Measurements from ENCODE around the gene CADM4.
A peak's percentile ranks its signal among the peaks of the same experiment; 100 is the strongest.
"Not testable (repeated sequence)": the region's sequence is repeated elsewhere in the genome, so short reads cannot be mapped to it uniquely, and the experiment has no call there.

The CADM4 gene

GRCh38 chr19:43606569-43607229, 33.0 kb downstream of the CADM4 start:
- no peak for DNase-seq (ENCODE audit: low read depth)

- DNase-seq (ENCODE audit: low read depth): no peak
These were observed 33.6 kb downstream of the CADM4 start for GRCh38 chr19:43605875-43606568.

DNA sequence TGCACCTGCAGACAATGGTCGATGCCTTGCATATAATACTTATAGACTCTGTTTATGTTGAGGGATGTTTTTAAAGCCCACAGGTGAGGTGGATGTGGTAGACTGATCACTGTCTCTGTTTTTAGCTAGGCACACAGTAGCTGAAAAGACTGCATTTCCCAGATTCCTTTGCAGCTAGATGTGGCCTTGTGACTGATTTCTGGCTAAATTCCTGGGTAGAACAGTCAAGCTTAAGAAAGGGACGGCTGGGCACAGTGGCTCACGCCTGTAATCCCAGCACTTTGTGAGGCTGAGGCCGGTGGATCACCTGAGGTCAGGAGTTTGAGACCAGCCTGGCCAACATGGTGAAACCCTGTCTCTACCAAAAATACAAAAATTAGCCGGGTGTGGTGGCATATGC, 39.3 kb downstream of the CADM4 start:
- DNase-seq (ENCODE audit: low read depth): not testable (repeated sequence)

DNA sequence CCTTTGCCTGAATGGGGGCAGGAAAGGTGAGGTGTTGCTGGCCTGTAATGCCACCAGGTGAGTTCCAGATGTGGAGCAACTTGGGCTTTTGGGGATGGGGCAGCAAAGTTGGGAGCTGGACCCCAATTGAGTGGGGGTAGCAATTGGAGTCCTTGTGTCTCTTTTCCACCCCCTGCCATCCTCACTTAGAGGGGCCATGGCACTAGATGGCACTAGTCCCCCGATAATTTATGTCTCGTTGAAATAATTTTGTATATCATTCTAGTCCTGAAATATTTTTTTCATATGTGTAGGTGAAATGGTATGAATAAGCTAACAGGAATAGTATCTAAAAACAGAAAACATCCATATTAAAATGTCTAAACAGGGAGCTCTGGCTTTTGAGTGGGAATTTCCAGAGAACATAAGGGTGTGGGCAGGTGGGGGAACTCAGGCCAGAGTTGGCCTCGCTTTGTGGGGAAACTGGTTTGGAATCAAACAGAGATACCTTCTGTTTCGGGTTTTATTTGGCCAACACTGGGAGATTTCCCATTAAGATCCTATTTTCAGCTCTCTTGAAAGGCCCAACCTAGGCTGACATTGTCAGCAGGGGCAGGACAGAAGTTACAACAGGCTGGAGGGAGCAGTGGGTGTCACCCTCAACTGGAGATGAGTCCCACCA, 39.9 kb downstream of the CADM4 start:
- no peak for DNase-seq (ENCODE audit: low read depth)

- no peak for DNase-seq (ENCODE audit: low read depth)
These were observed 41.0 kb downstream of the CADM4 start for GRCh38 chr19:43598445-43599240.

- no peak for DNase-seq (ENCODE audit: low read depth)
These were observed 41.8 kb downstream of the CADM4 start for GRCh38 chr19:43597876-43598275.

GRCh38 chr19:43596842-43597461, 42.7 kb downstream of the CADM4 start:
- DNase-seq (ENCODE audit: low read depth): no peak

GRCh38 chr19:43595999-43596841, 43.4 kb downstream of the CADM4 start, which contains the start of the genes IRGQ and ZNF576:
Gene IRGQ (minus strand): TSS chr19:43596134. CDS start chr19:43595338, 796 bp downstream.
Gene ZNF576 (plus strand): TSS chr19:43596595. CDS start chr19:43597109, 514 bp downstream.
- DNase-seq (ENCODE audit: low read depth): peak; percentile 100

DNA sequence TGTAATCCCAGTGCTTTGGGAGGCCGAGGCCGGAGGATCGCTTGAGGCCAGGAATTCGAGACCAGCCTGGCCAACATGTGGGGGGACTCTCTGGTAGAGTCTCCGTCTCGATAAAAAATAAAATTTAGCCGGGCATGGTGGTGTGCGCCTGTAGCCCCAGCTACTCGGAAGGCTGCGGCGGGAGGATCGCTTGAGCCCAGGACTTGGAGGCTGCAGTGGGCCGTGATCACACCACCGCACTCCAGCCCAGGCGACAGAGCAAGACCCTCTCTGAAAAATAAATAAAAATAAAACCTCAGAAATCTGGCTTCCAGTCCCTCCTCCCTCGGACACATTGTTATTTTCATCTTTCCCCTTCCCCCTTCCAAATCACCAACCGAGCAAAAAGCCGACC, 44.0 kb downstream of the CADM4 start:
- no peak for DNase-seq (ENCODE audit: low read depth)

DNA sequence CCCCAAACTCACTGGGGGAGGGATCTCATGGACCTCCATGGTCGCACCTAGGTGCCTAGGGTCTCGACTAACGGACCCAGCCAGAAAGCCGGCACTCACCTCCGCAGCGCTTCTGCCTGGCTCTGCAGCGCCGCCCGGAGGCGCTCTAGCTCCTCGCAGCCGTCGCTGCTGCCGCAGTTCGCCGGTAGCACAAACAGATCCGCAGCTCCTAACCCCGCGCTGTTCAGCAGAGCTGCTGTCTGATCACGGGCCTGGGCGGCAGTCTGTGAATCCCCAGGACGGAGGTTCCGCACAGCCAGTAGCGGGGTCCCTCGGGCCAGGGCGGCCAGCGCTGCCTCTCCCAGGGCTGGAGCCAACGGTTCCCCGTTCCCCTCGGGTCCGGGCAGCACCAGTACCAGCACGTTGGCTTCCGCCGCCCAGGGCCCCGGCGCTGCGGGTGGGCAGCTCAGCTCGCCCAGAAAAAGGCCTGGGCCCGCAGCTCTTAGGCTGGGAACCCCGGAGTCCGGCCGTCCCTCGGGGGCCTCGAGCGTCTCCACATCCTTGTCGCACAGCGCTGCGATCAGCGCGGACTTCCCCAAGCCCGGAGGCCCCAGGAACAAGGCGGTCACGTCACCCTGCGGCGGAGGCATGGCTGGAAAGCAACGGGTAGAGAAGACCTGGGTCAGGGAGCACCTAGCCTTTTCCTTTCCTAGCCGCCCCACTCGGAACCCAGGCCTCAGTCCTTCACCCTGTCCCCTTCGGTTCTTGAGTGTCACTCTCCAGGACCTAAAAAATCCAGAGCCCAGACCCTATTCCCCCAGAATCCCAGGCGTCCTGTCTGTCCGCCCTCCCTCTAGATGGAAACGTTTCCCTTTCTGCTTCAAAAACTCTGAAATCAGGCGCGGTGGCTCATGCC, 44.7 kb downstream of the CADM4 start:
- DNase-seq (ENCODE audit: low read depth): peak; percentile 48

DNA sequence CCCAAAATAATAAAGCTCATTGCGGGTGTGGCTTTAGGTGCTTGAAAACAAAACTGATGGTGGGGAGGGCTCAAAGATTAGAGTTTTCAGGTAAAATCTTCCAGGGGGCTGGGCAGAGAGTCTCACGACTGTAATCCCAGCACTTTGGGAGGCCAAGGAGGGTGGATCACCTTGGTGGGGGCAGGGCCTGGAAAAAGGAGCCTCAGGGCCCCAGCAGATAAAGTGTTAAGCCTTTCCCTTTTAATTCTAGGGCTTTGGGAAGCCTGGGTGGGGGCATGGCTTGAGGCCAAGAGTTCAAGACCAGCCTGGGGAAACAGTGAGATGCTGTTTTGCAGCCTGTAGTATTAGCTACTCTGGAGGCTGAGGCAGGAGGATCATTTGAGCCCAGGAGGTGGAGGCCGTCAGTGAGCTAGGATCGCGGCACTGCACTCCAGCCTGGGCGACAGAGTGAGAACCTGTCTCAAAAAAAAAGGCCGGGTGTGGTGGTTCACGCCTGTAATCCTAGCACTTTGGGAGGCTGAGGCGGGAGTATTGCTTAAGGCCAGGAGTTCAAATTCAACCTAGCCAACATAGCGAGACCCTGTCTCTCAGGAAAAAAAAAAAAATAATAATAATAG, 45.5 kb downstream of the CADM4 start:
- no peak for DNase-seq (ENCODE audit: low read depth)

DNA sequence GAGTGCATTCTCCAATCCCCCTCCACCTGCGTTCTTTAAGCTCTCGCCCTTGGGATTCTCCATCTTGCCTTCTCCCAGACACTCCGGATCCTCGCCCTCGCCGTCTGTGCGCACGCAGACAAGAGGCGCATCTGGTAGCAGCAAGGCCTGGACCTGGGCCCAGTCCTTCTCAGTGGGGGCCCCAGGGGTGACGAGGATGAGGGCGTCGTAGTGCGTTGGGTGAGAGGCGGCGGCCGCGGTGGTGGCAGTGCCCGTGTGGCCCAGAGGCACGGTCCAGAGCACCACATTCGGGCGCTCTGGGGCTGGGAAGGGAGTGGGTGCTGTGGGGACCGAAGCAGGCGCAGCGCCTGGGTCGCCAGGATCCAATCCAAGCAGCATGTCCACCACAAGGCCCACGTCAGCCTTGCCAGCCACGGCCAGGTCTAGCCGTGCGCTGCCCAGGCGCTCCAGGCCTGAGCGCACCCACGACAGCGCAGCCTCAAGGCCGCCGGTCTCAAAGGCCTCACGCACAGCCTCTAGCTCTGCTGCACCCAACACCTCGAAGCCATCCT, 46.8 kb downstream of the CADM4 start:
- no peak for DNase-seq (ENCODE audit: low read depth)

- no peak for DNase-seq (ENCODE audit: low read depth)
These were observed 47.5 kb downstream of the CADM4 start for GRCh38 chr19:43591904-43592772.

DNA sequence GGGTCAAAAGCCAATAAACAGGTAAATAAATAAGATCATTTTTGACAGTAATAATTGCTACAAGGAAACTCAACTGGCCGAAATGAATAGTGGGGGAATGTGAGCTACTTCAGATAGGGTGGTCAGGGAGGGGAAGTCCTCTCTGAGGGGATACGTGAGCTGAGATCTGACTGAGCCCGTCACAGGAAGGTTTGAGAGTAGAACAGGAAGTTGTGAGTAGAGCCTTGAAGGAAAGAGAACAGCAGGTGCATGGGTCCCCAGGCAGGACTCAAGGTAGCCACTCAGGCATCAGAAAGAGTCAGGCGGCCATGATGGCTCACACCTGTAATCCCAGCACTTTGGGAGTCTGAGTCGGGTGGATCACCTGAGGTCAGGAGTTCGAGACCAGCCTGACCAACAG, 50.0 kb downstream of the CADM4 start:
- DNase-seq (ENCODE audit: low read depth): no peak

- DNase-seq (ENCODE audit: low read depth): no peak
These were observed 50.4 kb downstream of the CADM4 start for GRCh38 chr19:43589277-43589676.

DNA sequence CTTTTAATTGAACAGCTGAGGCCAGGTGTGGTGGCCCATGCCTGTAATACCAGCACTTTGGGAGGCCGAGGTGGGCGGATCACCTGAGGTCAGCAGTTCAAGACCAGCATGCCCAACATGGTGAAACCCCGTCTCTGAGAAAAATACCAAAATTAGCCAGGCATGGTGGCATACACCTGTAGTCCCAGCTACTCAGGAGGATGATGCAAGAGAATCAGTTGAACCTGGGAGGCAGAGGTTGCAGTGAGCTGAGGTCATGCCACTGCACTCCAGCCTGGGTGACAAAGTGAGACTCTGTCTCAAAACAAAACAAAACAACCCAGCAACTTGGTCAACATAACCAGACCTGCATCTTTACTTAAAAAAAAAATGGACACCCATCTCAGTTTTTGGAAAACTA, 52.6 kb downstream of the CADM4 start:
- DNase-seq (ENCODE audit: low read depth): not testable (repeated sequence)

DNA sequence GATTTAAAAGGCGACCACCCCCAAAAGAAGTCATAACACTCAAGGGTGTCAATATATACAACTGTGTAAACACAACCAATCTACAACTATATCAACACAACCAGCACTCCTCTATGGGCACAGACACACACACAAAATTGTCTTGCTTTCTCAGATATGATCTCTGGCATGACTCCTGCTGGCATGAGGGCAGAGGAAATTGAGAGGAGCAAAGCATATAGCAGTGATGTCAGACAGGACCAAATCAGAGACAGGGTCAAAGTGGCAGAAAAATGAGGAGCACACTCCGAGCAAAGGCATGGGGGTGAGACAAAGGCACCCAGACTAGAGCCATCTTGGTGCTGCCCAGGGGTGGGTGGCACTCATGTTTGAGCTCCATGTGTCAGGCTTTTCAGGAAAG, 53.3 kb downstream of the CADM4 start:
- no peak for DNase-seq (ENCODE audit: low read depth)

DNA sequence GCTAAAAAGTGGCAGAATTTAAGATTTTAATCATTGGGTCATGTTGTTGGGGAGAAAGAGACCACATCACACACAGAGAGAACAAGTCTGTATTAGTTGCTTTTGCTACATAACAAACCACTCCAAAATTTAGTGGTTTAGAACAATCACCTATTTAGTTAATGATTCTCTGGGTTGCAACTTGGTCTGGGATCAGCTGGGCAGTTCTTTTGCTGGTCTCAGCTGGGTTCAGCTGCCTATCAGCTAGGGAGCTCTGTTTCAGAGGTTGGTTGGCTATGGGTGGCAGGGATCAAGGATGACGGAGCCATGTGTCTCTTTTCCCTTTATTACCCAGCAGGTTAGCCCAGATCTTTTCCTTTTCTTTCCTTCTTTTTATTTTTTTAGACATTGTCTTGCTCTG, 55.2 kb downstream of the CADM4 start:
- no peak for DNase-seq (ENCODE audit: low read depth)
